Fibroblast of skin of right quadriceps (primary cell): Measurements from ENCODE around the gene MTG1.
"Not testable (repeated sequence)": the region's sequence is repeated elsewhere in the genome, so short reads cannot be mapped to it uniquely, and the experiment has no call there.

Experiments used
- DNase-seq: peaks from one replicate; pipeline ENCODE4 v3.0.0-alpha.2; 2013

MTG1 gene

DNA sequence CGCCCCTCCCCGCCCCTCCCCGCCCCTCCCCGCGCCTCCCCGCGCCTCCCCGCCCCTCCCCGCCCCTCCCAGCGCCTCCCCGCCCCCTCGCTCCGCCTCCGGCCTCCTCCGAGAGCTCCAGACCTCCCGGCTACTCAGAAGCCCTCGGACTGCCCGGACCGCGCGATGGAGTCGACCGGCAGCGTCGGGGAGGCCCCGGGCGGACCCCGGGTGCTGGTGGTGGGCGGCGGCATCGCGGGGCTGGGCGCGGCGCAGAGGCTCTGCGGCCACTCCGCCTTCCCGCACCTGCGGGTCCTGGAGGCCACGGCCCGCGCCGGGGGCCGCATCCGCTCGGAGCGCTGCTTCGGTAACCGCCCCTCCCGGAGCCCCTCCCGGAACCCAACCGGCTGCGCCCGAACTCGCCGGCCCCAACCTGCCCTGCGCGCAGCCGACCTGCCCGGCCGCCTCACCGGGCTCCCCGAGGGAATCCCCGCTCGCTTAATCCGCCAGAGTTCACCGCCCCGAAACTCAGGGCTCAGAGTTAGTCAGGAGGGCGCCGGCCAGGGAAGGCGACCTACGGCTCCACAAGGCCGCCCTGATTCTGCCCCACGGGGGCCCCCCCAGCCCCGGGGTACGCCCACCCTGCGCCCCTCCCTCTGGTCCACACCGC lies 14.7 kb upstream of the MTG1 start, which contains the start of gene PAOX:
Gene PAOX, plus strand, starts transcription at position 111 of the 649 bp plus-strand sequence. Its CDS starts 55 bp downstream, at position 166.
- DNase-seq, result peak; percentile 37

DNA sequence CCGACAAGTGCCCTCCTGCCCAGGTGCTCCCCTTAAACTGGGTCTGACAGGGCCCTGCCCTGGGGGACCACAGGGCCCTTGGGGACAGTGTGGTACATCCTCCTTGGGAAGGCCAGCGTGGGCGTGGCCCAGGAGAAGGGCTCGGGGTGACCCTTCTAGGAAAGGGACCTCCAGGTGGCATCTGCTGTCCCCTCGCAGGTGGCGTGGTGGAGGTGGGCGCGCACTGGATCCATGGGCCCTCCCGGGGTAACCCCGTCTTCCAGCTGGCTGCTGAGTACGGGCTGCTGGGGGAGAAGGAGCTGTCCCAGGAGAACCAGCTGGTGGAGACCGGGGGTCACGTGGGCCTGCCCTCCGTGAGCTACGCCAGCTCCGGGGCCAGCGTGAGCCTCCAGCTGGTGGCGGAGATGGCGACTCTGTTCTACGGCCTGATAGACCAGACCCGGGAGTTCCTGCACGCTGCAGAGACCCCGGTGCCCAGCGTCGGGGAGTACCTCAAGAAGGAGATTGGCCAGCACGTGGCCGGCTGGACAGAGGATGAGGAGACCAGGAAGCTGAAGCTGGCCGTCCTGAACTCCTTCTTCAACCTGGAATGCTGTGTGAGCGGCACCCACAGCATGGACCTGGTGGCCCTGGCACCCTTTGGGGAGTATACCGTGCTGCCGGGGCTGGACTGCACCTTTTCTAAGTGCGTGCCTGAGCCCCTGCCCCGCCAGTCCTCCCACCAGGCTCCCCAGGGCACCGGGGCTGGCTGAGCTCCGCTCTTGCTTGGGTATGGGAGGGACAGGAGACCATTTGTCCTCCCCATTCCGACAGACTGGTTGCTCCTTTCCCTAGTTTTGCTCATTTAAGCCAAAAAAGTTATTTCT lies 13.9 kb upstream of the MTG1 start:
- DNase-seq, result no peak

DNA sequence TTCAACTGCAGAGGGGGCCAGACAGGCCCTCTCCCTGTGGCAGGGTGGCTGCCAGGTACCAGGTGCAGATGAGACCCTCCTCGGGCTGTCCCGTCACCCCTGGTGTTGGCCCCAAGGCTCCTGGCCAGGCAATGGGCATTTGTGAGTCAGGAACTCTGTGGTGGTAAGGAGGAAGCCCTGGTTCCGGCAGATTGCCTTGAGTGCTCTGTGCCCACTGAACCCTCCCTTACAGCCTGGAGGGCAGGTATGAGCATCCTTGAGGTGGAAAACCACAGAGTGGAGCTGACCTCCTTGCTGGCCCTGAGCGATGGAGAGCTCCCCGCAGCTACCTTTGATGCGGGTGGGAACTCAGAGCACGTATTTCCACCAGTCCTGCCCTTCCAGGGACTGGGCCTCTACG lies 12.9 kb upstream of the MTG1 start:
- no peak for DNase-seq

DNA sequence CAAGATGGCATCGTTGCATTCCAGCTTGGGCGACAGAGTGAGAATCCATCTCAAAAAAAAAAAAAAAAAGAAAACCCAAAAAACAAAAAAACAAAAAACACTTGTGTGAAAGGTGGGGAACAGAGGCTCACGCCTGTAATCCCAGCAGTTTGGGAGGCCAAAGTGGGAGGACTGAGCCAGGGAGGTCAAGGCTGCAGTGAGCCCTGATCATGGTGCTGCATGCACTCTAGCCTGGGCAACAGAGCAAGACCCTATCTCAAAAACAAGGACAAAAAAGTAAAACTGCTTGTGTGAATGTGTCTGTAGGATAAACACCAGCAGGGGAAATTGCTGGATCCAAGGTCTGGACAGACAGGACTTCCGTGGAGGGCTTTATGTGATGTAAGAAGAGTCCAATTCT lies 10.4 kb upstream of the MTG1 start:
- DNase-seq, result no peak

DNA sequence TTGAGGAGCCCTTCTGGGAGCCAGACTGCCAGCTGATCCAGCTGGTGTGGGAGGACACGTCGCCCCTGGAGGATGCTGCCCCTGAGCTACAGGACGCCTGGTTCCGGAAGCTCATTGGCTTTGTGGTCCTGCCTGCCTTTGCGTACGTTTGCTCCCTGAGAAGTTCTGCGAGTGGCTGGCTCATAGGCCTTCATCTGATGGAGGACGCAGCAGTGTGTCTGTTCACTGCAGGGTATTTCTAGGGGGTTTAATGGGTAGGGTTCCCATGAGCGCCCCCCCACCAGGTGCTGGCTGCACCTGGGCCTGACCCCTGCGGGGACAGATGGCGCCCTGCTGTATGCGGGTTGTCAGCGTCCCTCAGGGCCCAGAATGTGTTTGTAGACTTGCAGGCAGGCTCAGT lies 9.9 kb upstream of the MTG1 start:
- no peak for DNase-seq

DNA sequence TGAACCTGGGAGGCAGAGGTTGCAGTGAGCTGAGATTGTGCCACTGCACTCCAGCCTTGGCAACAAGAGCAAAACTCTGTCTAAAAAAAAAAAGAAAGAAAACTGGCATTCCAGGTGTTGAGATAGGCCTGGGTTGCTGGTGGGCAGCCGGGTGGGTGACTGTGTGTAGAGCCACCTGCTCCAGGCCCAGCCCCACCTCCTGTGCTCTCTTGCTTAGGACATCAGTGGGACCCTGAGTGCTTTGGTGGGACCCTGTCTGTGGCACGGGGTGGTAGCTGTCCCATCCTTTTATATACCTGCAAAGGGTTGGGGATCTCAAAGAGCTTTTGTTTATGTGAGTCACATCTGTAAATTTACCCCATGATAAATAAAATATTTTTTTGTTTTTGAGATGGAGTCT lies 8.7 kb upstream of the MTG1 start:
- no peak for DNase-seq

DNA sequence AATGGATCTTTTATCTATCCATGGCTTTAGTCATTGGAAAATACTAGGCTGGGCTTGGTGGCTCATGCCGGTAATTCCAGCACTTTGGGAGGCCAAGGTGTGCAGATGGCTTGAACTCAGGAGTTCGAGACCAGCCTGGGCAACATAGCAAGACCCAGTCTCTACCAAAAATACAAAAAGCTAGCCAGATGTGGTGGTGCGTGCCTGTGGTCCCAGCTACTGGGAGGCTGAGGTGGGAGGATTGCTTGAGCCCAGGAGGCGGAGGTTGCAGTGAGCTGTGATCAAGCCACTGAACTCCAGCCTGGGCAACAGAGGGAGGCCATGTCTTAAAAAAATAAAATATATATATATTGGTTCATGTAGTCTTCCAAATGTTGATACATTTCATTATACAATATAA lies 7.0 kb upstream of the MTG1 start:
- DNase-seq, result not testable (repeated sequence)

DNA sequence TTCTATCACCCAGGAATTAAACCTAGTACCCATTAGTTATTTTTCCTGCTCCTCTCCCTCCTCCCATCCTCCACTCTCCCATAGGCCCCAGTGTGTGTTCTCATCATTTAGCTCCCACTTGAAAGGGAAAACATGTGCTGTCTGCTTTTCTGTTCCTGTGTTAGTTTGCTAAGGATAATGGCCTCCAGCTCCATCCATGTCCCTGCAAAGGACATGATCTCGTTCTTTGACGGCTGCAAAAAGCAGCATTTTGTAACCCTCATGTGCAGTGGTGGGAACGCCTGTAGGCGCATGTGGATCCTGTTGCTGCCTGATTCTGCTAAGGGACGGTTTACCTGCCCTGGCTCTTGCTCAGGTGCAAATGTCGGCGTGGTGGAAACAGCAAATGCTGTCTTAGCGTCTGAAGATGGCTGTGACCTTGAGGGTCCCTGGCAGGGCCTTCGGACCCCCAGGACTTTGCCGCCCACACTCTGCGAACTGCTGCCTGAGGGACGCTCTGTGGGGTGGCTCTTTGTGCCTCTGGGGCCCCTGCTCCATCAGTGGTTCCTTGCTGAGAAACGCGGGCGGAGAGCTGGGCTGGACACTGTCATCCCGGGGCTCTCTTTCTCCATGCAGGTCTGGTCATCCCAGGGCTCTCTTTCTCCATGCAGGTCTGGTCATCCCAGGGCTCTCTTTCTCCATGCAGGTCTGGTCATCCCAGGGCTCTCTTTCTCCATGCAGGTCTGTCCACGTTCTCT lies 5.6 kb upstream of the MTG1 start:
- DNase-seq, result no peak

DNA sequence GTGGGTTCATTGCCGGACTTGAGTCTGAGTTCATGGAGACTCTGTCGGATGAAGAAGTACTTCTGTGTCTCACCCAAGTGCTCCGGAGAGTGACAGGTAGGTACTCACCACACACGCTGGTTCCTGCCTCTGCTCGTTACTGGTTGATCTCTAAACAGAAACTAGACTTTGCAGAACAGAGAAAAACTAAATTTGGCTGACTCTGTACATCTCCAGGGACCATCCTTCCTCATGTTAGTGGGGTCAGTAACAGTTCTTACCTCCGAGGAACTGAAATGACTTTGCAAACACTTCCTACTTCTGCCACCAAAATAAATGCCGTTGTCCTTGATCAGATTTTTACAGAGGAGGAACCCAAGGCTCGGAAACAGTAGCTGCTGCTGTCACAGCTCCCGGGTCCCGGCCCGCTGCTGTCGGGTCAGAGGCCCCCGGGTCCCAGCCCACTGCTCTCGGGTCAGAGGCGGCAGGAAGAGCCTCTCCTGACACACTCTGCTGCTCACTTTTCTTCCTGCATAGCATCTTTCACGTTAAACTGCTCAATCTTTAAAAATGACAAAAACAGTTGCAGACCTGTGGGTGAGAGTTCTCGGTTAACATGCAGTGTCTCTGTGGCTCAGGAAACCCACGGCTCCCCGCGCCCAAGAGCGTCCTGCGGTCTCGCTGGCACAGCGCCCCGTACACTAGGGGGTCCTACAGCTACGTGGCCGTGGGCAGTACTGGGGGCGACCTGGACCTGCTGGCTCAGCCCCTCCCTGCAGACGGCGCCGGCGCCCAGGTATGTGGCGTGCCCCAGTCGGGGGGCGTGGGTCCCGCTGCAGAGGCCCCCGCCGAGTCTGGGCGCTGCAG lies 4.8 kb upstream of the MTG1 start:
- no peak for DNase-seq

DNA sequence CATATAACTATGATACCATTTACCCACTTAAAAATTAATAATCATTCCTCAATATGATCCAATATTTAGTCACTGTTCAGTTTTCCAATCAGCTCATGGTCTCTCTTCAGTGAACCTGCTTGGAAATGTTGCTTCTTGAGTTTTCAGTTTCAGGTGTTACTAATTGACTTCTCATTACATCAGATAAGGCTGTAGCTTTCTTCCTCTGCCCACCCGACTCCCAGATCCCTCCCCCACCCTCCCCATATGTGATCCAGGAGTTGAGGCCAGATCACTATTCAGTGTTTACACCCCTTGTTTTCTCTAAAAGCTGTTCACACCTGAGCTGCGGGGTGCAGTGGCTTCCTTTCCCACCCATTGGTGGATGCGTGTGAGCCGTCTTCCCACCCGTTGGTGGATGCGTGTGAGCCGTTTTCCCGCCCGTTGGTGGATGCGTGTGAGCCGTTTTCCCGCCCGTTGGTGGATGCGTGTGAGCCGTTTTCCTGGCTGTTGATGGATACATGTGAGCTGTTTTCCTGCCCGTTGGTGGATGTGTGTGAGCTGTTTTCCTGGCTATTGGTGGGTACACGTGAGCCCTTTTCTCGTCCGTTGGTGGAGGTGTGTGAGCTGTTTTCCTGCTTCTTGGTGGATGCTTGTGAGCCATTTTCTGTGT lies 3.2 kb upstream of the MTG1 start:
- DNase-seq, result no peak

DNA sequence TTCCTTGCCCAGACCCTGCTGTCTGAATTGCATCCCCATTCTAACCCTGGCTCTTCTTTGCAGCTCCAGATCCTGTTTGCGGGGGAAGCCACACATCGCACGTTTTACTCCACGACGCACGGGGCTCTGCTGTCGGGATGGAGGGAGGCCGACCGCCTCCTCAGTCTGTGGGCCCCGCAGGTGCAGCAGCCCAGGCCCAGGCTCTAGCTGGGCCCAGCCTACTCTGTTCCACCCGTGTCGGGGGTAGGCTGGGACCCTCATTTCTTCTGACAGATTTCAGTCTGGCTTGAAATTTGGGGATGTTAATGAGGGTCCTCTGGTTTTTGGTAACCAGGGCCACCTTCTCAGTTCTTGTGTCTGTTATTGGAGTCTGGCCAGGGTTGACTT lies 2.7 kb upstream of the MTG1 start:
- DNase-seq, result no peak

DNA sequence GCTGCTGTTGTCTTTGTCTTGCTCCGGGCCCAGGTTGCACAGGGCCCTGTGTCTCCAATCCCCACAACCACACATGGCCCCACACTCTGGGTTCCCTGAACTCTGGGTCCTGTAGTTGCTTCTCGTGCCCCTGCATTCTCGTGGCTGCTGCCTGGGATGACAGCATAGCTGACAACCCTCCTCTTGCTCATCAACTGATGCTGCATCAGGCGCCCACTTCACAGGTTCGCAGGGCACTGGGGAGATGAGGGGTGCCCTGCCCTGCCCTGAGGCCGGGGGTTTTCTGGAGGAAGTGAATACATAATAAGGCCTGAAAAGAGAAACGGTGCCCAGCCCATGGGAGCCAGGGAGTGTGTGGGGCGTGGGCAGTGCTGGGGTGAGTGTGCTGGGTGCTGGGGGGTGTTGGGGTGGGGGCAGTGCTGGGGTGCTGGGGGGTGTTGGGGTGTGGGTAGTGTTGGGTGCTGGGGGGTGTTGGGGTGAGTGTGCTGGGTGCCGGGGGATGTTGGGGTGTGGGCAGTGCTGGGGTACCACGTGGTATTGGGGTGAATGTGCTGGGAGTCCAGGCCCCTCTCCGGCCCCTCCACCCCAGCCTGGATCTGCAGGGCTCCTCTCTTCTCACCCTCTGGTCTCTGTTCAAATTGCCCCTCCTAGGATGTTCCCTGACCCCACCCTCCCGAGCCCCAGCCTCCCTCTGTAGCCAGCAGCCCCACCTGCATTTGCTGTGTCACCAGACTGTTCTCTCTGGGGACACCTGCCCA lies 2.0 kb upstream of the MTG1 start:
- DNase-seq, result no peak

DNA sequence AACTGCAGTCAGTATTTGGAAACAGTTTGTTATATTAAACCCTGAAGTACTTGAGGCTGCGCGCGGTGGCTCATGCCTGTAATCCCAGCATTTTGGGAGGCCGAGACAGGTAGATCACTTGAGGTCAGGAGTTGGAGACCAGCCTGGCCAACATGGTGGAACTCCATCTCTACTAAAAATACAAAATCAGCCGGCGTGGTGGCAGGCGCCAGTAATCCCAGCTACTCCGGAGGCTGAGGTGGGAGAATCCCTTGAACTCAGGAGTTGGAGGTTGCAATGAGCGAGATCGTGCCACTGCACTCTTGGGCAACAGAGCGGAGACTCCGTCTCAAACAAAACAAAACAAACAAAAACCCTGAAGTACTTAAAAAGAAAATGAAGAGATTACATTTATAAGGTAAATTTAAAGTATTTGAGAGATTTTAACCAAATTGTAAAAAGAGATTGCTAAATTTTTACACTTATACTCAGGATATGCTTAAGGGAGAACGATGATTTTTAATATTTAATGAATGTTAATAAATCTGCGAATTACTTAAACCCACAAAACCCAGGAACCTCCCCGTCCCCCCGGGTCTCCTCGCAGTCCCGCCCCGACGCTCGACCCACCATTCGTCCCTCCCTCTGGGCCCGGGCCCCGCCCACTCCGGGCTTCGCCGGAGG lies 425 bp upstream of the MTG1 start:
- no peak for DNase-seq

DNA sequence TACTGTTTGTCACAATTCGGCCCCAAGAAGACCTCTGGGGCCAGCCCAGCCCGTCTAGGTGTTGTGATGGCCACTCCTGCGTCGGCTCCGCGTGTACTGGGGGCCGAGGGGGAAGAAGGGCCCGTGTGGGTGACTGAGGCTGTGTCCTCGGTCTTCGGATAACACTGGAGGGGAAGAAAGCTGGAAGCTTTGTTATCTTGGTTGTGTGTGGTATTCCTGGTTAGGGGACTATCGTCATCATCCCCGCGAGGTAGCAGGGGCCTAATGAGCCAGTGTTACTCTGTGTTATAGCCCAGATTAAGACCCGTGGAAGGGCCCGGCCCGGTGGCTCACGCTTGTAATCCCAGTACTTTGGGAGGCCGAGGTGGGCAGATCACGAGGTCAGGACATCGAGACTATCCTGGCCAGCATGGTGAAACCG lies 854 bp downstream of the MTG1 start:
- DNase-seq, result no peak

DNA sequence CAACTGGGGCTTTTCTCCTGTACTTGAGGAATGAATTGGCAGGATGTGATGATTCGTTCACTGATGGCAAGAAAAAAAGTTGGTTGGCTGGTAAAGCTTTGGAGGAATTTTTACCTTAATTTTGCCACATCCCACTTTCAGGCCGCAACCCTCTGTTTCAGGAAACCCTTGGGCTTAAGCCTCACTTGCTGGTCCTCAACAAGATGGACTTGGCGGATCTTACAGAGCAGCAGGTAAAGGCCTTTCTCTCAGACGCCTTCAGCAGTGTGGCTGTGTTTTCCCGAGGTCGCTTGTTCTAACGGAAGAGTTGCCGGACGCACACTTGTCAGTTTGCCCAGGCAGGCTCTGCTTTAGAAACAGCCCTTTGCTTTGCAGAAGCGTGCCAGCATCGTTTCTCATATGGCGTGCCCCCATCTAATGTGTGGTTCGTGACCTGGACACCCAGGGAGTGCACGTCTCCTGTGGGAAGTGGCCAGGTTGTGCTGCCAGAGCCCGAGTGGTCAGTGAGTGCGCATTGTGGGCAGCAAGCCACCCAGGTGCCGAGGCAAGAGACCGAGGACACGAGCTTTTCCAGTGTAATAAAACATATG lies 2.2 kb downstream of the MTG1 start:
- DNase-seq, result no peak

DNA sequence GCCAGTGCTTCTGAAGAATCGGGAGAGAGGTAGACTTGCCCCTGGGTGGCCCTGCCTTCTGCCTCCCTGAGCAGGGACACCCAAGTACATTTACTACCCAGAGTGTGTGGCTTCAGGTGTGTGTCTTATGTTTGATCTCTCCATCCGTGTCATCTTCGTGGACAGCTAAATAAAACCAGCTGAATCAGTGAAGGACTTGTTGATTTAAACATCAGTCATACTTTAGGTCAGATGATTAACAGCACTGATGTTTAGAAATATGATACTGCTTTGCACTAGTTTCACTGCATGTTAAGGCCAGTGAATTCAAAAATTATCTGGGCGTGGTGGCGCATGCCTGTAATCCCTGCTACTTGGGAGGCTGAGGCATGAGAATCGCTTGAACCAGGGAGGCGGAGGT lies 4.0 kb downstream of the MTG1 start:
- DNase-seq, result no peak

DNA sequence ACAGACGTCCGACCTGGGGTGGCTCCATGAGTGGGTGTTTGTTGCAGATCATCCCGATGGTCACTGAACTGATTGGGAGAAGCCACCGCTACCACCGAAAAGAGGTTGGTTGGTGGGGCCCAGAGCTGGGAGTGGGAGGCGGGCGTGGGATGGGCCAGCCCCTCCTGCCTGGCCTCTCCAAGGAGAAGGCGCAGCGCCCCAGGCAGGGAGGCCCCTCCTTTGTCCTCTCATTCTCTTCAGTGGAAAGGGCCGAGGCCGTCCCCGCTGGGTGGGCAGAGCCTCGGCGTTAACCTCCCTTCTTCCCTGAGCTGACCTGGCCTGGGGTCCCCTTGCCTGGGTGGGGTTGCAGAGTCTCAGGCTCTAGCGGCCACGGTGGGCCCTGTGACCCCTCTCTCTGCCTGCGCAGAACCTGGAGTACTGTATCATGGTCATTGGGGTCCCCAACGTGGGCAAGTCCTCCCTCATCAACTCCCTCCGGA lies 5.2 kb downstream of the MTG1 start:
- DNase-seq, result no peak

DNA sequence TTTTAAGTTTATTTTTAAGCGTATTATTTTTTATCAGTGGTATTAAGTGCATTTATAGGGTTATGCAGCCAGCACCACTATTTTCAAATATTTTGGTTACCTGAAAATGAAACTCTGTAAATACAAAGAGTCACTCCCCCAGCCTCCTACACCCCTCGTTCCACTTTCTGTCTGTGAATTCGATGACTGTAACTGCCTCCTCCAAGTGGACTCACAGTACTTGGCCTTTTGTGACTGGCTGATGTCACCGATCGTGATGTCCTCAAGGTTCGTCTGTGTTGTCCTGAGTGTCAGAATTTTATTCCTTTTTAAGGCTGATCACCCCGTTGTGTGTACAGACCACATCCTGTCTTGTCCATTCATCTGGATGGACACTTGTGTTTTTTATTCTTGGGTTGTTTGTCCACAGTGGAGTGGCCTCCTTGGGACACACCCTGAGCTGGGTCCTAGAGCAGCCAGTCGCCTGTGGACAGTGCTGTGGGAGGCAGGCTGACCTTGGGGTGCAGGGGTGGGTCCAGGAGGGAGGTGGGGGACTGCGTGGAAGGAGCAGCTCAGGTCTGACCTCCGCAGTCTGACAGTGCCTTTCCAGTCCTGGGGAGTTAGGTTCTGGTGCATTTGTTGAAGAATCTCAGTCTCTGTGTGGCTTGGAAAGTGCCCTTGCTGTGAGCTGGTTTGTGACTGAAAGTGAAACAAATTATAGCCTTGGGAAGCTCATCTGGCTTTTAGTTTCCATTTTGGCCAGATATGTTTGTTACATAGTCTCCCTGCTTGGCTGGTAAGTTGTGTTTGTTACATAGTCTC lies 6.9 kb downstream of the MTG1 start:
- no peak for DNase-seq

DNA sequence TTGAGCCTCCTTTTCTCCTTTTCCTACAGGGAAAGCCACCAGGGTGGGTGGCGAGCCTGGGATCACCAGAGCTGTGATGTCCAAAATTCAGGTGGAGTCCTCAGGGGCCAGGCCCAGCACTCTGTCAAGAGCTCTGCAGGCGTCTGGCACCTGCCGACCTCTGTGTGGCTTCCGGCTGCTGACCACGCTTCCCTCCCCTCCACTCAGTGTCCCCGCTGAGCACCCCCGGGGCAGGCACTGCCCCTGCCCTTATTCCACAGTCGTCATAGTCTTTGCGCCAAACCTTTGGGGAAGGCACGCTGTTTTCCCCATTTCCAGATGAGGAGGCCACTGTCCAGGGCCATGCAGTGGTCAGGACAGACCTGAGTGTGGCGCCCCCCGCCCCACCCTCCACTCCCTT lies 7.5 kb downstream of the MTG1 start:
- DNase-seq, result no peak
